IMR-90 (cell line): ENCODE data around the gene PRKN. TPM values are rescaled to one million over a fixed set of nuclear protein-coding genes. Genes with fewer than 3 reads are reported as not detected.

Source experiments
- ATAC-seq: fragments of 200-7000 bp; cut with Tn5 transposase; 2 replicates; pipeline ENCODE4 v1.9.1; 2020; ENCODE audit warnings: low read depth, mild to moderate bottlenecking, moderate library complexity
- BruUV-seq: library from RNA; stranded (reverse); fragments of 400-500 nt; replicated peaks from 2 replicates; lab custom pipeline; 2021; lab: Mats Ljungman, UMichigan
- CTCF ChIA-PET: fragments of 300-600 bp; formaldehyde crosslinking; extraction: SDS; loops from one replicate; lab custom pipeline; 2021; ENCODE audit warnings: antibody characterized with exemption; lab: Yijun Ruan, JAX
- POLR2A ChIA-PET: fragments of 300-600 bp; sonication (Branson Sonifier 250); formaldehyde crosslinking; loops from one replicate; lab custom pipeline; 2022; ENCODE audit warnings: antibody characterized with exemption; ENCODE audit not compliant: unreplicated experiment; lab: Charles Lee
- DNase-seq: peaks from one replicate; pipeline ENCODE4 v3.0.0; 2013
- H2AFZ ChIP-seq: replicated peaks from 2 replicates; pipeline ENCODE3; 2013; ENCODE audit warnings: low read length, mild to moderate bottlenecking; ENCODE audit not compliant: poor library complexity
- H2AK5ac ChIP-seq: 2 replicates; pipeline ENCODE4 v1.6.1; 2013; ENCODE audit warnings: low read depth, low read length, inconsistent platforms
- H2AK9ac ChIP-seq: replicated peaks from 2 replicates; pipeline ENCODE3; 2013; ENCODE audit warnings: mild to moderate bottlenecking, low read depth, low read length, moderate library complexity; ENCODE audit not compliant: poor library complexity
- H2BK120ac ChIP-seq: 2 replicates; pipeline ENCODE4 v1.6.1; 2013; ENCODE audit warnings: low read depth, low read length, inconsistent platforms
- H2BK15ac ChIP-seq: 3 replicates; pipeline ENCODE4 v1.6.1; 2013; ENCODE audit warnings: low read depth, low read length, inconsistent platforms
- H2BK20ac ChIP-seq: 2 replicates; pipeline ENCODE4 v1.6.1; 2013; ENCODE audit warnings: low read depth, mild to moderate bottlenecking, inconsistent platforms, low read length, moderate library complexity
- H2BK5ac ChIP-seq: 2 replicates; pipeline ENCODE4 v1.6.1; 2013; ENCODE audit warnings: mild to moderate bottlenecking, low read depth, low read length, inconsistent platforms; ENCODE audit not compliant: poor library complexity, severe bottlenecking
- H3K14ac ChIP-seq: replicated peaks from 2 replicates; pipeline ENCODE4 v1.6.1; 2013; ENCODE audit warnings: low read depth, low read length, inconsistent platforms
- H3K18ac ChIP-seq: 2 replicates; pipeline ENCODE4 v1.6.1; 2013; ENCODE audit warnings: low read depth, low read length, control low read depth
- H3K23ac ChIP-seq: 2 replicates; pipeline ENCODE4 v1.6.1; 2013; ENCODE audit warnings: low read depth, low read length, inconsistent platforms
- H3K27ac ChIP-seq: 2 replicates; pipeline ENCODE4 v1.5.1; 2013; ENCODE audit warnings: mild to moderate bottlenecking, control low read depth, low read length; ENCODE audit not compliant: insufficient read depth
- H3K27me3 ChIP-seq: 2 replicates; pipeline ENCODE4 v1.6.1; 2013; ENCODE audit warnings: low read length; ENCODE audit not compliant: control insufficient read depth, insufficient read depth
- H3K36me3 ChIP-seq: 2 replicates; pipeline ENCODE4 v1.6.1; 2013; ENCODE audit warnings: low read length, mixed read lengths; ENCODE audit not compliant: control insufficient read depth, insufficient read depth
- H3K4ac ChIP-seq: 2 replicates; pipeline ENCODE4 v1.6.1; 2013; ENCODE audit warnings: low read depth, low read length, inconsistent platforms
- H3K4me1 ChIP-seq: 2 replicates; pipeline ENCODE4 v1.6.1; 2013; ENCODE audit warnings: low read length, mixed read lengths; ENCODE audit not compliant: control insufficient read depth, insufficient read depth
- H3K4me2 ChIP-seq: 2 replicates; pipeline ENCODE4 v1.6.1; 2013; ENCODE audit warnings: low read depth, mild to moderate bottlenecking, control low read depth, low read length, moderate library complexity
- H3K4me3 ChIP-seq: 2 replicates; pipeline ENCODE4 v1.5.1; 2013; ENCODE audit warnings: low read depth, mild to moderate bottlenecking, control low read depth, low read length, moderate library complexity; ENCODE audit not compliant: insufficient read depth
- H3K56ac ChIP-seq: 2 replicates; pipeline ENCODE4 v1.6.1; 2013; ENCODE audit warnings: low read length, inconsistent platforms; ENCODE audit not compliant: insufficient read depth; ENCODE audit errors: extremely low read depth
- H3K79me1 ChIP-seq, 2 experiments: 2 replicates each; pipeline ENCODE4 v1.6.1; 2013; ENCODE audit warnings: low read length in 2 of 2, inconsistent platforms in 1 of 2, low read depth in 1 of 2
- H3K9ac ChIP-seq: 2 replicates; pipeline ENCODE4 v1.6.1; 2013; ENCODE audit warnings: low read depth, low read length, control low read depth
- H3K9me1 ChIP-seq: 2 replicates; pipeline ENCODE4 v1.6.1; 2013; ENCODE audit warnings: low read length, inconsistent platforms; ENCODE audit not compliant: insufficient read depth
- H3K9me3 ChIP-seq: 2 replicates; pipeline ENCODE4 v1.6.1; 2013; ENCODE audit warnings: low read length; ENCODE audit not compliant: control insufficient read depth, insufficient read depth
- H4K20me1 ChIP-seq: 2 replicates; pipeline ENCODE4 v1.6.1; 2013; ENCODE audit warnings: low read length, inconsistent platforms; ENCODE audit not compliant: insufficient read depth
- H4K5ac ChIP-seq: 2 replicates; pipeline ENCODE4 v1.6.1; 2013; ENCODE audit warnings: mild to moderate bottlenecking, low read depth, low read length, control low read depth
- H4K8ac ChIP-seq, 2 experiments: 2 replicates each; pipeline ENCODE4 v1.6.1; 2013; ENCODE audit warnings: low read depth in 2 of 2, low read length in 2 of 2, control low read depth in 1 of 2, inconsistent platforms in 1 of 2
- H4K91ac ChIP-seq: 2 replicates; pipeline ENCODE4 v1.6.1; 2013; ENCODE audit warnings: low read depth, low read length, inconsistent platforms; ENCODE audit not compliant: insufficient read depth
- BHLHE40 ChIP-seq: fragments of 150-350 bp; IDR thresholded peaks from 2 replicates; pipeline ENCODE4 v1.6.1; 2016; ENCODE audit warnings: mild to moderate bottlenecking, low read depth, low read length
- CEBPB ChIP-seq: IDR thresholded peaks from 2 replicates; pipeline ENCODE4 v1.6.1; 2012; ENCODE audit warnings: low read depth, low read length, improper control_type of control experiment
- CHD1 ChIP-seq: IDR thresholded peaks from 2 replicates; pipeline ENCODE4 v1.6.1; 2012; ENCODE audit warnings: low read depth, low read length, improper control_type of control experiment
- CTCF ChIP-seq: conservative IDR thresholded peaks from 2 replicates; pipeline ENCODE4 v1.5.1; 2012; ENCODE audit warnings: mild to moderate bottlenecking, low read depth, low read length, improper control_type of control experiment
- ELK1 ChIP-seq: fragments of 150-350 bp; IDR thresholded peaks from 2 replicates; pipeline ENCODE4 v1.6.1; 2016; ENCODE audit warnings: low read depth, mild to moderate bottlenecking, low read length, moderate library complexity, borderline replicate concordance
- FOS ChIP-seq: fragments of 150-350 bp; IDR thresholded peaks from 2 replicates; pipeline ENCODE4 v1.6.1; 2016; ENCODE audit warnings: low read depth, low read length
- MAFK ChIP-seq: IDR thresholded peaks from 2 replicates; pipeline ENCODE4 v1.6.1; 2012; ENCODE audit warnings: low read depth, low read length, improper control_type of control experiment
- MAZ ChIP-seq: IDR thresholded peaks from 2 replicates; pipeline ENCODE4 v1.6.1; 2012; ENCODE audit warnings: low read depth, mild to moderate bottlenecking, low read length, improper control_type of control experiment, moderate library complexity, borderline replicate concordance
- MXI1 ChIP-seq: IDR thresholded peaks from 2 replicates; pipeline ENCODE4 v1.6.1; 2012; ENCODE audit warnings: low read depth, mild to moderate bottlenecking, low read length, moderate library complexity, borderline replicate concordance
- NFE2L2 ChIP-seq: fragments of 150-350 bp; IDR thresholded peaks from 2 replicates; pipeline ENCODE4 v1.6.1; 2016; ENCODE audit warnings: low read depth, mild to moderate bottlenecking, low read length
- POLR2A ChIP-seq: IDR thresholded peaks from 2 replicates; pipeline ENCODE4 v1.6.1; 2012; ENCODE audit warnings: mild to moderate bottlenecking, low read depth, low read length
- RAD21 ChIP-seq: IDR thresholded peaks from 2 replicates; pipeline ENCODE4 v1.6.1; 2012; ENCODE audit warnings: low read length, improper control_type of control experiment
- RCOR1 ChIP-seq: IDR thresholded peaks from 2 replicates; pipeline ENCODE4 v1.6.1; 2012; ENCODE audit warnings: mild to moderate bottlenecking, low read length, improper control_type of control experiment; ENCODE audit not compliant: insufficient replicate concordance
- RFX5 ChIP-seq: IDR thresholded peaks from 2 replicates; pipeline ENCODE4 v1.8.0; 2012; ENCODE audit warnings: low read depth, mild to moderate bottlenecking, low read length, moderate library complexity
- SMC3 ChIP-seq: fragments of 150-350 bp; IDR thresholded peaks from 2 replicates; pipeline ENCODE4 v1.6.1; 2016; ENCODE audit warnings: low read depth, mild to moderate bottlenecking, antibody characterized with exemption, low read length, moderate library complexity
- USF2 ChIP-seq: fragments of 150-350 bp; IDR thresholded peaks from 2 replicates; pipeline ENCODE4 v1.6.1; 2017; ENCODE audit warnings: mild to moderate bottlenecking, antibody characterized with exemption, low read length, low read depth
- WGBS, 2 experiments: methylation state at CpG; one replicate each; pipeline versions ENCODE4 v1.1.5 to v1.1.7; 2013; ENCODE audit warnings: missing lambda C conversion rate in 2 of 2; ENCODE audit not compliant: insufficient read length in 1 of 2; ENCODE audit errors: extremely low coverage in 2 of 2; 5-methylcytosine and 5-hydroxymethylcytosine counted together
- dilution Hi-C: fragments of 300-500 bp; cut with HindIII; formaldehyde crosslinking; loops from one replicate; pipeline ENCODE4 v1.14.3; 2018; ENCODE audit warnings: low sequenced_read_pairs; ENCODE audit not compliant: unreplicated experiment
- in situ Hi-C: fragments of 300-500 bp; cut with MboI; formaldehyde crosslinking; loops from 3 replicates; pipeline ENCODE4 v1.14.3; 2019; ENCODE audit warnings: low sequenced_read_pairs, inconsistent platforms, mixed read lengths
- intact Hi-C: fragments of 100-400 bp; cut with micrococcal nuclease; formaldehyde crosslinking; loops from 2 replicates; pipeline ENCODE4 v1.10.0; 2022
- polyA plus RNA-seq, 3 experiments: library from polyadenylated mRNA; depleted of rRNA; stranded (reverse); fragments of >200 nt; gene quantifications; 2 replicates each; pipeline ENCODE4 v1.2.3, GENCODE V29; 2012; ENCODE audit warnings: low replicate concordance in 1 of 3
- total RNA-seq: library from RNA; depleted of rRNA; stranded (reverse); fragments of >200 nt; gene quantifications from 2 replicates; pipeline ENCODE4 v1.2.3, GENCODE V29; 2012

PRKN gene
- total and polyA plus RNA-seq, 2 of the 4 experiments (the other 2 are of a cell fraction) = 0.15 to 0.18 TPM

- no peak overlapping the region for H2BK20ac ChIP-seq
- H3K27me3 ChIP-seq = no peaks in the 10 kb centered on the region
- no peaks in the 10 kb centered on the region for H3K4me1 ChIP-seq
- no peak overlapping the region for H3K9ac ChIP-seq
- H3K36me3 ChIP-seq = no peaks in the 10 kb centered on the region
- no peak overlapping the region for H3K18ac ChIP-seq
- no peak overlapping the region for H2AK5ac ChIP-seq
- 75% methylated on average over 1 of the region's 3 CpGs; no CpG with 5 or more reads in 1 of the 2 experiments for WGBS, 2 experiments
- H4K8ac ChIP-seq = no peak overlapping the region
- H2AFZ ChIP-seq = no peak overlapping the region
- no peak overlapping the region for H4K91ac ChIP-seq
- H3K56ac ChIP-seq = no peak overlapping the region
- no peaks in the 10 kb centered on the region for H4K20me1 ChIP-seq
- DNase-seq = no peak
- no peak overlapping the region for H2AK9ac ChIP-seq
- in situ Hi-C loops = no loop called here
- CTCF ChIA-PET = no interaction called here
- H3K14ac ChIP-seq = no peak overlapping the region
- no peak overlapping the region for H3K4ac ChIP-seq
- H3K9me1 ChIP-seq = no peaks in the 10 kb centered on the region
- intact Hi-C loops = no loop called here
- no TSS peak for BruUV-seq
- peaks cover 44% of the 10 kb centered on the region for H3K9me3 ChIP-seq
- H3K4me2 ChIP-seq = no peak overlapping the region
- no peak overlapping the region for H3K4me3 ChIP-seq
- H3K23ac ChIP-seq = no peak overlapping the region
- POLR2A ChIA-PET = no interaction called here
- no peaks in the 10 kb centered on the region for H3K79me1 ChIP-seq
- no peak overlapping the region for H2BK5ac ChIP-seq
- H2BK15ac ChIP-seq = no peak overlapping the region
- H2BK120ac ChIP-seq = no peak overlapping the region
- H3K27ac ChIP-seq = no peak overlapping the region
- dilution Hi-C loops = no loop called here
- no peak overlapping the region for H4K5ac ChIP-seq
- TF ChIP-seq CEBPB (no peak), MAZ (no peak), RAD21 (no peak), MAFK (no peak), USF2 (no peak), CHD1 (no peak), NFE2L2 (no peak), MXI1 (no peak), SMC3 (no peak), CTCF (no peak), RFX5 (no peak), POLR2A (no peak), BHLHE40 (no peak), RCOR1 (no peak), ELK1 (no peak), FOS (no peak)
- no peak for ATAC-seq
These were observed 1162.6 kb downstream of the PRKN start for GRCh38 chr6:161564952-161565351.
